KBM-7 (cell line): ENCODE results near the gene PDIK1L.

Experiments used
- DNase-seq: peaks from one replicate; pipeline ENCODE4 v3.0.0-alpha.2; 2015
- in situ Hi-C: fragments of 300-500 bp; cut with MboI; formaldehyde crosslinking; loops from 2 replicates; pipeline ENCODE4 v1.14.3; 2020; ENCODE audit warnings: low sequenced_read_pairs, low pct_unique_long_range_greater_than_20kb, mixed read lengths

PDIK1L gene

DNA sequence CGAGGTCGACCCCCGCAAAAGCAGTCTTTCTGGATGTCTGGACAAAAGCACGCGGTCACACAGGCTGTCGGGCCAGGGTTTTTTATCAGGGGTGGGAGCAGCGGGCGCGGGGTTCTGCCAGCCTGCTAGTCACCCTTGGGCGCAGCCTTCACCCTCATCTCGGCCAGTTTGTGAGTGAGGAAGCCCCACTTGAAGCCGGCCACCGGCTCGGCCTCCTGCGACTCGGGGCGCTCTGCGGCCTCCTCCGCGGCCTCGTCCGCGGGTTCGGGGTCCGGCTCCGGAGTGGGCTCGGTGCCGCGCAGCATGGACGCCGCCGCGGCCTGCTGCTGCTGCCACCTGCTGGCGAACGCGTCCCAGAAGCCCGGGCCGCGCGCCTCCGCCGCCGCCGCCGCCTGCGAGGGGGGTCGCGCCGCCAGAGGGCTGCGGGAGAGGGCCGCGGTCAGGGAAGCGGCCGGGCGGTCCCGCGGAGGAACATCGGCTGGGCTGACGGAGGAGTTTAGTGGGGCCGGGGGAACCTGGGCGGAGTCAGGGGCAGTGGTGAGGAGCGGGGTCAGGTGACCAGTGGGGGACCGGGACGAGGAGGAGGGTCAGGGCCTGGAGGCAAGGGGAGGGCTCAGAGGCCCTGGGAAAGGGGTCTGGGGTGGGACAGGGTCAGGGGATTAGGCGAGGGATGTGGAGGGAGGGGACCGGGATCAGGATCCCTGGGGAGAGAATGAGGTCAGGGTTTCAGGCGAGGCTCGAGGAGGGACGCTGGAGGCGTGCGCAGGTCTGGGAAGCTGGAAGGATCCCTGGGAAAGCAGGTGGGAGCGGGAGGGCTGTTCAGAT, 52.6 kb downstream of the PDIK1L start:
- DNase-seq: peak; percentile 43
- in situ Hi-C loops: no loop called here

DNA sequence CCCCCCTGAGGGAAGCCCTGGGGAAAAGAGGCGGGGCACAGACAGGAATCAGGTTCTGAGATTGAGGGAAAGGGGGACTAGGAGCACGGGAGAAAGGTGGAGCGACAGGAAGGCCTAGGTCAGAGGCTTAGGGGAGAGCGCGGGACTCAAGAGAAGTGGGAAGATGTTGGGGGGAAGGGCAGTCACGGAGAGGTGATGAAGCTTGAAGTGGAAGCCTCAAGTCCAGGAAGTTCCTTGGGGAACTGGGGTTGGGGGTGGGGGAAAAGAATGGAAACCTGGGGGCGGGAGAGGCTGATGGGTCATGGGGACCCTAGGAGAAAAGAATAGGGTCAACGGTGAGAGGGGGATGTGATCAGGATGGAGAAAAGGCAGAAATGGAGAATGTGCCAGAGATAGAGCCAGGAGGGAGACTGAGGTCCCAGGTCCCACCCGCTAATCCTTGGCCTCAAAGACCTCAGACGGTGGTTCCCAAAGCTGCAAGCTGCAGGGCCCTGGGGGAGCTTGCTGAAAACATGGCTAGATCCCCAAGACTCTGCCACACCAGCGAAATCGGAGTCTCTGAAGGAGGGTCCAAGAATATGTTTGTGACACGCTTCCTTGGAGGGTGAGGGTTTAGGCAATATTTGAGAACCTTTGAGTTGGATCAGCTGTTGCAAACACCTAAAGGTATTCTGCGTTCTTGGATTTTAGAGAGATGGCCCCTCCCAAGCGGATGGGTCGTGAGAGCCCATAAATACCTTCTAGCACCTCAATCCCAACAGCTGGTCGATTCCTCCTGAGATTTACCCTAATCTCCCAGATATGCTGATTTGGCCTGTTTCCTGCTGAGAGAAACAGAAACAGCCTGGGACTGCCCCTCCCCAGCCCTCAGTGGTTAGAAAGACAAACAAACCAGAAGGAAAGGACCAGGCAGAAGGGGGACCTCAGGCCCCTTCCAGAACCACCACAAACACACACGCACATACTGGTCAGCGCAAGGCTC, 53.5 kb downstream of the PDIK1L start:
- no peak for DNase-seq
- in situ Hi-C loops: no loop called here

DNA sequence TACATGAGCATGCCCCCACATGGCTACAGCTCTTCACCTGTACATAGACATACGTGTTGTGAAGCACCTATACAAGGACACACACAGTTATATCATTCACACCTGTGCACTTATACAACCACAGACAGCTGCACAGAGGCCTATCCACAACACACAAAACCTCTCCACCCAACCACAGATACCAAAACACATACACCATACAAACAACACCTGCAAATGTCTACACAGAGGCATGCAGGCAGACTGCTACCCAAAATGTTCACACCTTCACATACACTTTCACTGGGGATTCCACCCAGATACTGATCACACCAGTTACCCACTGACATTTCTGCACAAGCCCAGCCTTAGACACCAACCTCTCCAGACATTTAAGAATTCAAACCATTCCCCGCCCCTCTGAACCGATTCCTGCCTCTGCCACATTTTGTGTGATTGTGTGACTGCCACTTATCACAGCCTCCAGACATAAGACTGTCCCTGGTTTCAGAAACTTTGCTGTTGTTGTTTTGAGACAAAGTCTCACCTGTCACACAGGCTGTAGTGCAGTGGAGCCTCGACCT, 55.2 kb downstream of the PDIK1L start:
- in situ Hi-C loops: no loop called here
- no peak for DNase-seq

DNA sequence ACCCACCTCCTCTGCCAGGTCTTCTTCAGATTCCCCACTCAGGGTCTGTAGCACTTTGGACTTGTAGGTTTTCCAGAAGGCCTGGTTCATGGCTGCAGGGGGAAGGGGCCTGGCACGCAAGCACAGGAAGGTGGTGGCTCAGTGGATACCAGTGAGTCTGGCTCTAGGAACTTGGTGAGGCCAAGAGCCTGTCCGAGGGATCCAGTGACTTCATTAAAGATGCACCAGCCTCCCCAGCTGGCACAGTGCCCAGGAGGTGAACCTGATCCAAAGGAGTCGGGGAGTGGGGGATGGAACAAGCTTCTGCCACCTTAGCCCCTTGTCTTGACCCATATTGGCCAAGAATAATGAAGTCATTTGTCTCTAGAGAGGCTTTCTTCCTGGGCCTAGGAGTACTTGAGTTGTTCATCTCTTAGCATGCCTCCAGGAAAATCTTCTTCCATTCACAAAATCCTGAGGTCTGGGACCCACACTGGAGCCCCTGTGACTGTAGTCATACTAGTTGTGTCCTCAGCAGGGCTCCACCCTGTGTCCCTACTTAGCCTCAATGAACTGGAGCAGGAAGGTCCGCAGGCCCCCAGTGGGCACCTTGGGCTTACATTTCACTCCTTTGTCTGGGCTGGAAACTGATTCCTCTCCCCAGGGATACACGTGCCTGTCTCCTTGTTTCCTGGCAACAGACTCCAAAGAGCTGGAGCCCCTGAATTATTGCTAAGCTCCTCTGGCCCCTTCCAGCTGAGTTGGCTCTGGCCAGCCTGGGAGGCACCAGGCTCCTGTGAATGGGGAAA, 57.0 kb downstream of the PDIK1L start, which contains the start of gene C1orf232:
Gene C1orf232, minus strand, starts transcription at position 554 of the 788 bp plus-strand sequence. Its CDS starts 464 bp downstream, at position 90.
- no peak for DNase-seq
- in situ Hi-C loops: no loop called here

DNA sequence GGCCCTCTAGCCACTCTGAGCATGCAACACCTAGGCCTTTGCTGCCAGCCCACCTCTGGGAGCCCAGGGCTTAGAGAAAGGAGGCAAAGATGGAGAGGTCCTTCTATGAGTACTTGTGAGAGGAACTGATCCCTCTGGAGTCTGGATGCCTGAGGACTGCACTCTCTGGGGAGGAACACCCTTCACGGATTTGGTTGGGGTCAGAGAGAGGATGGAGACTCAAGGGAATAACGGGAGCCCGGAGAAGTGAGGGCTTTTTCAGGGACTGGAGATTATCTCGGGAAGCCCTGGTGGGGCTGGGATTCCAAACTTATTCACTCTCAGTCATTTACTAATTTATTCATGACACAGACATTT, 57.6 kb downstream of the PDIK1L start:
- in situ Hi-C loops: no loop called here
- DNase-seq: no peak

DNA sequence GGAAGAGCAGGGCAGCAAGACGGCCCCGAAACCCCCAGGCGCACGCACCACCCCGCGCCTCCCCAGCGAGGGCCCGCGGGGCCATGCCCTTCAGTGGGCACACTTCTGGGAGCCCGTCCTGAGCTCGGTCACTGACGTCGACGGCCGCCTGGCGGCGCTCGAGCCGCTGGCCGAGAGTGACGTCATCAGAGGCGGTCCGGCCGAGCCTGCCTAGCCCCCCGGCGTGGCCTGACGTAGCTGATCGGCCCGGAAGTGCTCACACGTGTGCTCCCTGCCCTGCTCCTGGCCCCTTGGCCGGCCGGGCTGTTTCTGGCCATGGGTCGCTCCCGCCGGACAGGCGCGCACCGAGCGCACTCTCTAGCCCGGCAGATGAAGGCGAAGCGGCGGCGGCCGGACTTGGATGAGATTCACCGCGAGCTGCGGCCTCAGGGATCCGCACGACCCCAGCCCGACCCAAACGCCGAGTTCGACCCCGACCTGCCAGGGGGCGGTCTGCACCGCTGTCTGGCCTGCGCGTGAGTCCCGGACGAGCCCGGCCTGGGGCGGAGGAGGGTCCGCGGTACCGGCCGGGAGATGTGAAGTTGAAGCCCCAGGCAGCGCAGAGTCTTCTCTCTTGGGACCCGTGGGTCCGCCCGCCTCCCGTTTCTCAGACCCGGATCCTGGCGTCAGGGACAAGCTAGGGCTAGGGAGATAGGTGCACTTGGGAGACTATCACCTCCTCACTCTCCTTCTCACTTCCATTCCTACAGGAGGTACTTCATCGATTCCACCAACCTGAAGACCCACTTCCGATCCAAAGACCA, 58.2 kb downstream of the PDIK1L start, which contains the start of gene ZNF593:
Gene ZNF593, plus strand, starts transcription at position 240 of the 803 bp plus-strand sequence. Its CDS starts 76 bp downstream, at position 316.
- DNase-seq: peak; percentile 92
- in situ Hi-C loops: no loop called here

DNA sequence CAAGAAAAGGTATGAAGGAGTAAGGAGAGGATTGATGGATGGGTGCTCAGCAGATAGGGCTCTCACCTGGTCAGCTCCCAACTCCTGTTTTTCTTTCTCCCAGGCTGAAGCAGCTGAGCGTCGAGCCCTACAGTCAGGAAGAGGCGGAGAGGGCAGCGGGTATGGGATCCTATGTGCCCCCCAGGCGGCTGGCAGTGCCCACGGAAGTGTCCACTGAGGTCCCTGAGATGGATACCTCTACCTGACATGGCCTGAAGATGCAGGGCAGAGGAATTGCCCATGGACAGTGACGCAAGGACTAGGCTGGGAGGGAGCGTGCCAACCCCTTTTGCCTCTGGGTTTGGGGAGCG, 58.8 kb downstream of the PDIK1L start:
- DNase-seq: no peak
- in situ Hi-C loops: no loop called here

DNA sequence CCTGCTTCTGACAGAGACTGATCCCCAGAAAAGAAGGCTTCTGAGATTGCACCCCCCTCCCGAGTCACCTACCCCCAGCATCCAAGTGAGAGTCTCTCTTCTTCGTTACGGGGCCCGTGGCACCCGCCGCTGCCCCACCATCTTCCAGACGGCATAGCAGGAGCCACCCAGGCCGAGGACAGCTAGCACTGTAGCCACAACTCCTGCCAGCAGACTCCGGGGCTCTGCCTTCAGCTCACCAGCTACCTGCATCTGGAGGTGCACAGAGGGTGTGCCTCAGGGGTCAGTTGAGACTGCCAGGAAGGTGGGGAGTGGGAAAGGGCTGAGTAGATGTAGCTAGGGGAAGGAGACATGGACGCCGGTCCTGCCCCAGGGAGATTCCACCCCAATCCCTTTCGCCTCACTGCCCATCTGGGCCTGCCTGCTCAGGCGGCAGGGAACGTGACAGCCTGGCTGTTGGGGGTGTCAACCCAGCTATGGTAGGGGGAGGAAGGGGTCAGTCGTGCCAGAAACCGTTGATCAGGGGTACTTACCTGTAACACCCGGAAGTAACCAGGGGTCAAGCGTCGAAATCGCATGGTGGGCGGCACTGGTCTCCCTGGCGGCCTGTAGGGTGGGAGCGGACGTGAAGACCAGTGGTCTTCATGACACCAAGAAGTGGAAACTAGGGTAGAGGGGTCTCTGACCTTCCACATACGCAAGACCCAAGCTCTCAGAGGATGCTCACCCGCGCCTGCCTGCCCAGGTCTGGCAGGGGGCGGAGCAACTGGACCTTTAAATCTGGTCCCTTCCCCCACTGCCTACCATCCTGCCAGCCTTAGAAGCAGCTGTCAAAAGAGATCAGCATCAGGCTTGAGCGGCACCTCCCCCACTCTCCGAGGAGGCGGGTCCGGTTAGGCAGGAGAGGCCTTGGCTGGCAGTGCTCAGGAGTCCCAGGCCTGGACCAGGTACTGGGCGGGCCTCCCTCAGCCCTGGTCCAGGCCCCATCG, 59.8 kb downstream of the PDIK1L start, which contains the start of gene ZNF593OS:
Gene ZNF593OS, minus strand, starts transcription at position 749 of the 989 bp plus-strand sequence. Its CDS starts 171 bp downstream, at position 578.
- DNase-seq: no peak
- in situ Hi-C loops: no loop called here
